Ovary (tissue), 9 donors: ENCODE results near the gene NOP9. TPM values are rescaled to one million over a fixed set of nuclear protein-coding genes. Genes with fewer than 3 reads are reported as not detected.

Source experiments
- DNase-seq, 5 donors: peaks; one replicate each; pipeline ENCODE4 v3.0.0-alpha.2; 2019 to 2020
- H3K27ac ChIP-seq, 2 donors: fragments of 200-600 bp; one replicate each; pipeline versions ENCODE4 v1.5.1 to v1.8.0; 2019 to 2022
- H3K27me3 ChIP-seq: fragments of 200-600 bp; one replicate; pipeline ENCODE4 v1.8.0; 2022
- H3K36me3 ChIP-seq: fragments of 200-600 bp; sonication (generic); one replicate; pipeline ENCODE4 v1.5.1; 2019
- H3K4me1 ChIP-seq: one replicate; pipeline ENCODE4 v1.8.1; 2013; ENCODE audit warnings: mild to moderate bottlenecking, moderate library complexity; ENCODE audit not compliant: insufficient read depth
- H3K4me3 ChIP-seq: fragments of 200-600 bp; sonication (generic); one replicate; pipeline ENCODE4 v1.5.1; 2017
- H3K9me3 ChIP-seq, 2 donors: fragments of 200-600 bp in 1 of 2; sonication (generic) in 1 of 2; one replicate each; pipeline versions ENCODE4 v1.5.1 to v1.8.1; 2013 to 2019; ENCODE audit warnings: mild to moderate bottlenecking in 1 of 2, moderate library complexity in 1 of 2
- EP300 ChIP-seq: sonication (generic); formaldehyde crosslinking; IDR thresholded peaks from one replicate; pipeline ENCODE4 v1.6.1; 2017; ENCODE audit warnings: antibody characterized with exemption
- POLR2A ChIP-seq: fragments of 450-650 bp; IDR thresholded peaks from one replicate; pipeline ENCODE4 v1.6.1; 2017; ENCODE audit warnings: antibody characterized with exemption, mild to moderate bottlenecking, moderate library complexity
- WGBS, 3 donors: extraction: QIAGEN DNeasy Blood & Tissue Kit in 1 of 3; methylation state at CpG; one replicate each; pipeline versions ENCODE4 v1.1.5 to v1.1.7; 2013 to 2017; 5-methylcytosine and 5-hydroxymethylcytosine counted together
- intact Hi-C, 4 donors: fragments of 100-400 bp; cut with DNase I; formaldehyde crosslinking; loops; one replicate each; pipeline versions ENCODE4 v1.11.0 to v1.15.1; 2022 to 2023
- polyA plus RNA-seq, 2 donors: library from polyadenylated mRNA; stranded (reverse); fragments of 200-250 nt in 1 of 2; fragments of 350-450 nt in 1 of 2; fragmentation: Illumina TruSeq in 1 of 2; extraction: RNeasy Lipid Tissue Mini Kit (QIAGEN cat#74804) in 1 of 2; gene quantifications; one replicate each; pipeline ENCODE4 v1.2.3, GENCODE V29; 2013 to 2014
- total RNA-seq, 7 donors: library from RNA; depleted of rRNA in 2 of 7; stranded (reverse); fragments of >200 nt in 2 of 7; fragmentation: NEBNext Ultra II Directional in 3 of 7; extraction: Animal tissue kit (Norgen Biotek cat#: 25700) in 3 of 7; gene quantifications; one replicate each; pipeline versions ENCODE4 v1.1.0 to v1.2.4, GENCODE V29; 2016 to 2023
- TF ChIP-seq, protein P1 (sequence below), 3 donors: fragments of 450-650 bp in 2 of 3; fragments of 200-600 bp in 1 of 3; IDR thresholded peaks; one replicate each; pipeline versions ENCODE4 v1.5.1 to v1.8.0; 2016 to 2022; ENCODE audit warnings: antibody characterized with exemption in 3 of 3, mild to moderate bottlenecking in 1 of 3
- donor health status: DM: no; HTN: no; CAD: no; lungs with moderate emphysema.
- donor health status: DM: no; HTN: no; CAD: no.
- donor health status: Bipolar disorder and iron deficiency.
- donor health status: DM: yes; HTN: yes; CAD: no.
- donor health status: DM: no; HTN: no; CAD: no.
- donor health status: DM: yes; HTN: yes; CAD: no.

Gene NOP9
- total and polyA plus RNA-seq, 9 donors, result 9.2 to 28.6 (median 22.1) TPM

DNA sequence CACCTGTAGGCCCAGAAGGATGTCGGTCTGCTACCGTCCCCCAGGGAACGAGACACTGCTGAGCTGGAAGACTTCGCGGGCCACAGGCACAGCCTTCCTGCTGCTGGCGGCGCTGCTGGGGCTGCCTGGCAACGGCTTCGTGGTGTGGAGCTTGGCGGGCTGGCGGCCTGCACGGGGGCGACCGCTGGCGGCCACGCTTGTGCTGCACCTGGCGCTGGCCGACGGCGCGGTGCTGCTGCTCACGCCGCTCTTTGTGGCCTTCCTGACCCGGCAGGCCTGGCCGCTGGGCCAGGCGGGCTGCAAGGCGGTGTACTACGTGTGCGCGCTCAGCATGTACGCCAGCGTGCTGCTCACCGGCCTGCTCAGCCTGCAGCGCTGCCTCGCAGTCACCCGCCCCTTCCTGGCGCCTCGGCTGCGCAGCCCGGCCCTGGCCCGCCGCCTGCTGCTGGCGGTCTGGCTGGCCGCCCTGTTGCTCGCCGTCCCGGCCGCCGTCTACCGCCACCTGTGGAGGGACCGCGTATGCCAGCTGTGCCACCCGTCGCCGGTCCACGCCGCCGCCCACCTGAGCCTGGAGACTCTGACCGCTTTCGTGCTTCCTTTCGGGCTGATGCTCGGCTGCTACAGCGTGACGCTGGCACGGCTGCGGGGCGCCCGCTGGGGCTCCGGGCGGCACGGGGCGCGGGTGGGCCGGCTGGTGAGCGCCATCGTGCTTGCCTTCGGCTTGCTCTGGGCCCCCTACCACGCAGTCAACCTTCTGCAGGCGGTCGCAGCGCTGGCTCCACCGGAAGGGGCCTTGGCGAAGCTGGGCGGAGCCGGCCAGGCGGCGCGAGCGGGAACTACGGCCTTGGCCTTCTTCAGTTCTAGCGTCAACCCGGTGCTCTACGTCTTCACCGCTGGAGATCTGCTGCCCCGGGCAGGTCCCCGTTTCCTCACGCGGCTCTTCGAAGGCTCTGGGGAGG lies 11.3 kb downstream of the NOP9 start, which contains the start of gene LTB4R:
Gene LTB4R (plus strand): TSS at position 857 of the 959 bp plus-strand sequence. CDS start 4,150 bp downstream, outside the sequence.
- WGBS, 3 donors, result 0 to 11% (median 2%) methylated on average over 51 to 99 of the region's 99 CpGs
- Histone ChIP-seq H3K36me3 (no peaks in the 10 kb centered on the region), H3K4me3 (peak within 1 kb of the TSS; percentile 40), H3K27me3 (no peaks in the 10 kb centered on the region), H3K4me1 (peaks cover 12% of the 10 kb centered on the region), H3K9me3 (no peaks in the 10 kb centered on the region), H3K27ac (peak within 1 kb of the TSS; percentile 73 to 85)
- peak; percentile 77 to 86 (median 83) for DNase-seq
- TF ChIP-seq, protein P1, sequence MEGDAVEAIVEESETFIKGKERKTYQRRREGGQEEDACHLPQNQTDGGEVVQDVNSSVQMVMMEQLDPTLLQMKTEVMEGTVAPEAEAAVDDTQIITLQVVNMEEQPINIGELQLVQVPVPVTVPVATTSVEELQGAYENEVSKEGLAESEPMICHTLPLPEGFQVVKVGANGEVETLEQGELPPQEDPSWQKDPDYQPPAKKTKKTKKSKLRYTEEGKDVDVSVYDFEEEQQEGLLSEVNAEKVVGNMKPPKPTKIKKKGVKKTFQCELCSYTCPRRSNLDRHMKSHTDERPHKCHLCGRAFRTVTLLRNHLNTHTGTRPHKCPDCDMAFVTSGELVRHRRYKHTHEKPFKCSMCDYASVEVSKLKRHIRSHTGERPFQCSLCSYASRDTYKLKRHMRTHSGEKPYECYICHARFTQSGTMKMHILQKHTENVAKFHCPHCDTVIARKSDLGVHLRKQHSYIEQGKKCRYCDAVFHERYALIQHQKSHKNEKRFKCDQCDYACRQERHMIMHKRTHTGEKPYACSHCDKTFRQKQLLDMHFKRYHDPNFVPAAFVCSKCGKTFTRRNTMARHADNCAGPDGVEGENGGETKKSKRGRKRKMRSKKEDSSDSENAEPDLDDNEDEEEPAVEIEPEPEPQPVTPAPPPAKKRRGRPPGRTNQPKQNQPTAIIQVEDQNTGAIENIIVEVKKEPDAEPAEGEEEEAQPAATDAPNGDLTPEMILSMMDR (IDR thresholded peaks at IDR 0.05), result peak; percentile 16 to 42 (median 27)
- peak; percentile 44 for TF ChIP-seq POLR2A
- TF ChIP-seq EP300, result no peak
- intact Hi-C loops, result loop anchor here in 1 of 4 donors (5.0 kb wide), 1 partner anchor 69 kb away; the partner anchor contains the start of gene TINF2

- Histone ChIP-seq H3K4me1 (peaks cover 18% of the 10 kb centered on the region), H3K27me3 (no peaks in the 10 kb centered on the region), H3K27ac (peak overlapping the region; percentile 73 to 85), H3K36me3 (no peaks in the 10 kb centered on the region), H3K9me3 (no peaks in the 10 kb centered on the region), H3K4me3 (peak overlapping the region; percentile 40)
- 89 to 97% (median 92%) methylated on average over 1 of the region's 1 CpG for WGBS, 3 donors
- TF ChIP-seq POLR2A (no peak), EP300 (no peak)
- TF ChIP-seq, protein P1 (IDR thresholded peaks at IDR 0.05), result no peak
- no peak for DNase-seq
- intact Hi-C loops, result loop anchor here in 1 of 4 donors (5.0 kb wide), 1 partner anchor 70 kb away; the partner anchor contains the start of gene TINF2
Observed at GRCh38 chr14:24311837-24312615, 12.4 kb downstream of the NOP9 start.

DNA sequence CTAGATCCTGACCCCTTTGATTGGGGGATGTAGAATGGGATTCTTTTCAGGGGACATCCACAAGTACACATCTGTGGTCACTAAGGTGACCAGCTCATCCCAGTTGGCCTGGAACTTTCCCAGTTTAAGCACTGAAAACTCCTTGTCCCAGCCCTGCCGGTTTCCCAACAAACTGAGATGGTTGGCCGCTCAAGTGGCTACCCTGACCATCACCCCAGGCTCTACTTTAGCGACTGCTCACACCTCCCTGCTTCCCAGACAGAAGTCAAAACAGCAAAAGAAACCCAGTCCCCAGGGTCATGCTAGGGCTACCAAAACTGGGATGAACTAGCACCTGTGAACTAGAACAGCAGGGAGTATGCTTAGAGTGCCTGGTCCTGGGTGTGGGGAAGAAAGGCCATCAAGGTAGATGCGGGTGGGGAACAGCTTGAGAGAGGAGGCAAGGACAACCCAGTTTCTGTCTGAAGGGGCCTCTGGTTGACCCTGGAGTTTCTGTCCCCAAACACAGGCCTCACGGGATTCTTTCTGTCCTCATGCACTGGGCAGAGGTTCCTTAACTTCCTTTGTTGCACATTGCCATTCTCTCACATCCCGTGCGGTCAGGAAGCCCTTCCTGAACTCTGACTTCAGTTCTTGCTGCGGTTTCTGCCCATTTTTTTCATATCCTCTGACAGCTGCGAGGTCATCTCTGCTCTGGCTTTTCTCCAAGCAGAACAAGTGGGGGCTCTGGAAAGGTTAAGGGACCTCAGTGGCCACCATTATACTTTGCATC lies 13.3 kb downstream of the NOP9 start:
- DNase-seq, result no peak

More for the DNA sequence above, 13.3 kb downstream of the NOP9 start:
- H3K27me3 ChIP-seq, result no peaks in the 10 kb centered on the region
- H3K4me1 ChIP-seq, result peaks cover 18% of the 10 kb centered on the region
- no peaks in the 10 kb centered on the region for H3K36me3 ChIP-seq
- TF ChIP-seq POLR2A, result no peak
- TF ChIP-seq, protein P1 (IDR thresholded peaks at IDR 0.05), result no peak
- no peak for TF ChIP-seq EP300
- H3K9me3 ChIP-seq, result no peaks in the 10 kb centered on the region
- H3K4me3 ChIP-seq, result no peak overlapping the region
- peak overlapping the region in 1 of 2 donors; percentile 85 for H3K27ac ChIP-seq
- intact Hi-C loops, result loop anchor here in 1 of 4 donors (5.0 kb wide), 1 partner anchor 71 kb away; the partner anchor contains the start of gene TINF2
- 71 to 76% (median 73%) methylated on average over 9 of the region's 9 CpGs for WGBS, 3 donors
